ENCODE data around the gene NOXRED1.

DNA sequence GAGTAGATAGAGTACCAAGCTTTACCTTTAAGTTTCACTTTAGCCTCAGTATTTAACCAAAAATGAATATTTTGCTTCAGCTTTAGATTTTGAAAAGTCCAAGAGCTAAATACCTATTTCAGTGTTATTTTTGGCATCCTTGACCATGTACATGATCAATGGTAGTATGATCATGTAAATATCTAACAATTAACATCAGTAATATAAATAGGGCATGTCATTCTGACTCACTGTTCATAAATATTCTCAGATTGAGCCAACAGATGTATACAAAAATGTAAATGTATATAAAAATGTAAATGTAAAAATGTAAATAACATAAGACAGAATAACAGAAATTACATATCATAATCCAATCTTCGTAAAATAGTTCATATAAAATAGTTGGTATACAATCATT, 15.3 kb upstream of the NOXRED1 start:
- no peak for TF ChIP-seq EHMT2 (IDR thresholded peaks at IDR 0.05; ENCODE audit: low read depth)
- TF ChIP-seq, protein P1, sequence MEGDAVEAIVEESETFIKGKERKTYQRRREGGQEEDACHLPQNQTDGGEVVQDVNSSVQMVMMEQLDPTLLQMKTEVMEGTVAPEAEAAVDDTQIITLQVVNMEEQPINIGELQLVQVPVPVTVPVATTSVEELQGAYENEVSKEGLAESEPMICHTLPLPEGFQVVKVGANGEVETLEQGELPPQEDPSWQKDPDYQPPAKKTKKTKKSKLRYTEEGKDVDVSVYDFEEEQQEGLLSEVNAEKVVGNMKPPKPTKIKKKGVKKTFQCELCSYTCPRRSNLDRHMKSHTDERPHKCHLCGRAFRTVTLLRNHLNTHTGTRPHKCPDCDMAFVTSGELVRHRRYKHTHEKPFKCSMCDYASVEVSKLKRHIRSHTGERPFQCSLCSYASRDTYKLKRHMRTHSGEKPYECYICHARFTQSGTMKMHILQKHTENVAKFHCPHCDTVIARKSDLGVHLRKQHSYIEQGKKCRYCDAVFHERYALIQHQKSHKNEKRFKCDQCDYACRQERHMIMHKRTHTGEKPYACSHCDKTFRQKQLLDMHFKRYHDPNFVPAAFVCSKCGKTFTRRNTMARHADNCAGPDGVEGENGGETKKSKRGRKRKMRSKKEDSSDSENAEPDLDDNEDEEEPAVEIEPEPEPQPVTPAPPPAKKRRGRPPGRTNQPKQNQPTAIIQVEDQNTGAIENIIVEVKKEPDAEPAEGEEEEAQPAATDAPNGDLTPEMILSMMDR (IDR thresholded peaks at IDR 0.05), result no peak
- no peak for TF ChIP-seq BHLHE40 (IDR thresholded peaks at IDR 0.05; ENCODE audit: low read depth, low read length)
